Right lobe of liver (tissue), 6 donors: Measurements from ENCODE around the gene ADAMTS16. TPM values are rescaled to one million over a fixed set of nuclear protein-coding genes. Genes with fewer than 3 reads are reported as not detected.

Source experiments
- ATAC-seq, 4 donors: fragments of 200-7000 bp; cut with Tn5 transposase; one replicate each; pipeline ENCODE4 v1.9.1; 2020; ENCODE audit warnings: mild to moderate bottlenecking in 4 of 4, moderate library complexity in 4 of 4
- DNase-seq, 3 donors: peaks; one replicate each; pipeline ENCODE4 v3.0.0-alpha.2; 2020
- H3K27ac ChIP-seq, 3 donors: fragments of 200-600 bp; one replicate each; pipeline ENCODE4 v1.8.0; 2022
- H3K27me3 ChIP-seq, 2 donors: fragments of 200-600 bp; one replicate each; pipeline ENCODE4 v1.8.0; 2022
- H3K36me3 ChIP-seq, 4 donors: fragments of 200-600 bp; sonication (generic) in 1 of 4; one replicate each; pipeline versions ENCODE4 v1.5.1 to v1.8.0; 2017 to 2022; ENCODE audit warnings: control low read depth in 1 of 4
- H3K4me1 ChIP-seq, 4 donors: fragments of 200-600 bp; sonication (generic) in 1 of 4; one replicate each; pipeline versions ENCODE4 v1.5.1 to v1.8.0; 2017 to 2022; ENCODE audit warnings: control low read depth in 1 of 4
- H3K4me3 ChIP-seq, 3 donors: fragments of 200-600 bp; one replicate each; pipeline ENCODE4 v1.8.0; 2022
- H3K9me3 ChIP-seq, 4 donors: fragments of 200-600 bp; sonication (generic) in 1 of 4; one replicate each; pipeline versions ENCODE4 v1.5.1 to v1.8.0; 2017 to 2022; ENCODE audit warnings: control low read depth in 1 of 4
- CTCF ChIP-seq, 4 donors: fragments of 200-600 bp in 3 of 4; fragments of 450-650 bp in 1 of 4; IDR thresholded peaks; one replicate each; pipeline versions ENCODE4 v1.5.1 to v1.8.0; 2016 to 2022; ENCODE audit warnings: antibody characterized with exemption in 4 of 4, mild to moderate bottlenecking in 2 of 4
- POLR2A ChIP-seq: fragments of 450-650 bp; IDR thresholded peaks from one replicate; pipeline ENCODE4 v1.6.1; 2017; ENCODE audit warnings: antibody characterized with exemption, mild to moderate bottlenecking
- WGBS: methylation state at CpG from one replicate; pipeline ENCODE4 v1.1.6; 2018; ENCODE audit warnings: low coverage, low lambda C conversion rate; ENCODE audit not compliant: insufficient coverage; ENCODE audit errors: missing lambda C conversion rate; 5-methylcytosine and 5-hydroxymethylcytosine counted together
- intact Hi-C, 2 donors: fragments of 100-400 bp; cut with DNase I; formaldehyde crosslinking; loops; one replicate each; pipeline versions ENCODE4 v1.11.2 to v1.14.1; 2022
- total RNA-seq, 6 experiments: library from RNA; depleted of rRNA in 2 of 6; stranded (reverse); fragments of >200 nt in 2 of 6; fragmentation: NEBNext Ultra II Directional in 3 of 6; extraction: Animal tissue kit (Norgen Biotek cat#: 25700) in 3 of 6; gene quantifications; one replicate each; pipeline versions ENCODE4 v1.1.0 to v1.2.4, GENCODE V29; 2016 to 2023
- donor health status: DM: no; HTN: yes; CAD: no.
- donor health status: DM: no; HTN: no; CAD: no.
- donor health status: DM: no; HTN: no; CAD: no.
- donor health status: DM: no; HTN: yes; CAD: no.
- donor health status: DM: no; HTN: yes; CAD: no.

The ADAMTS16 gene
- total RNA-seq, 6 experiments from 2014 or later = not detected

- TF ChIP-seq CTCF (IDR thresholded peaks at IDR 0.05) (no peak), POLR2A (no peak)
- no peak overlapping the region for H3K4me3 ChIP-seq
- no peaks in the 10 kb centered on the region for H3K27me3 ChIP-seq
- DNase-seq = no peak
- H3K4me1 ChIP-seq = peaks cover 0 to 15% (median 4%) of the 10 kb centered on the region in 4 donors
- ATAC-seq = no peak
- no peaks in the 10 kb centered on the region for H3K36me3 ChIP-seq
- no peak overlapping the region for H3K27ac ChIP-seq
- 70% methylated on average over 4 of the region's 4 CpGs for WGBS
- no peaks in the 10 kb centered on the region for H3K9me3 ChIP-seq
- intact Hi-C loops = no loop called here
Observed at GRCh38 chr5:5302201-5302600, 162.1 kb downstream of the ADAMTS16 start.

DNA sequence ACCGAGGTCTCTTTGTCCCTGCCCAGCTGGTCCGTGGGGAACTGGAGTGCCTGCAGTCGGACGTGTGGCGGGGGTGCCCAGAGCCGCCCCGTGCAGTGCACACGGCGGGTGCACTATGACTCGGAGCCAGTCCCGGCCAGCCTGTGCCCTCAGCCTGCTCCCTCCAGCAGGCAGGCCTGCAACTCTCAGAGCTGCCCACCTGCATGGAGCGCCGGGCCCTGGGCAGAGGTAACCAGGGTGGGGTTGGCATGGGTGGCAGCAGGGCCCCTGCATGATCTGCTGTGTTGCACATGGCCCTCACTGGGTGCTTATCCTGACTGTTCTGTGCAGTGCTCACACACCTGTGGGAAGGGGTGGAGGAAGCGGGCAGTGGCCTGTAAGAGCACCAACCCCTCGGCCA lies 163.1 kb downstream of the ADAMTS16 start:
- no peak for DNase-seq
- WGBS = 53% methylated on average over 3 of the region's 15 CpGs
- no peaks in the 10 kb centered on the region for H3K9me3 ChIP-seq
- no peak for ATAC-seq
- H3K27me3 ChIP-seq = no peaks in the 10 kb centered on the region
- peaks cover 0 to 8% (median 0%) of the 10 kb centered on the region in 4 donors for H3K4me1 ChIP-seq
- TF ChIP-seq POLR2A (no peak), CTCF (IDR thresholded peaks at IDR 0.05) (no peak)
- no peak overlapping the region for H3K4me3 ChIP-seq
- intact Hi-C loops = no loop called here
- H3K36me3 ChIP-seq = no peaks in the 10 kb centered on the region
- H3K27ac ChIP-seq = no peak overlapping the region

DNA sequence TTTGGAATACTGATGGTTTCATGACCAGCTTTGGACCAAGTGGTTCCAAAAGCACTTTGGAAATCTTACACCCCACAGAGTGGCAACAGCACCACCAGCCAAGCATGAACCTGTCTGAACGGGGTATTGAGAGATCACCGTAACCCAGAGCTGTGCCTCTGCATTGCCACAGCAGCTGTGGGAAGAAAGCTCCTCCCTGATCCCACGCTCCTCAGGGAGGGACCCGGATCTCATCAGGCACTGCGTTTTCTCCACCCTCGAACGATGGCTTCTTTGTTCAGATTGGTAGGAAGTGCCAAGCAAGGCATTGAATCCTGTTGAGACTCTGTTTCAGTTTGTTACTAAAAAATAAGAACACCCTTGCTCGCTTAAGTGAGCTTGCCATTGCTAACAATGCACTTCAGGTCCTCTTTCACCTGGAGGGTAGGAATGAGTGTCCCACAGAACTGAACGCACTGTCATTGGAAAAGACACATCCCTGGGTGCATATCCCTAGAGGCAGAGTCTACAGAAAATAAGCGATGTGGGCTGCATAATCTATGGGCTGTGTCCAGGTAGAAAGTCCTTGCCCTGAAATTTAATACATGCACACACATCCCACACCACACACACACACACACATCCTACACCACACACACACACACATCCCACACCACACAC lies 164.4 kb downstream of the ADAMTS16 start:
- 46% methylated on average over 7 of the region's 10 CpGs for WGBS
- peak in 3 of 4 donors; percentile 20 to 77 (median 29) for ATAC-seq
- H3K9me3 ChIP-seq = no peaks in the 10 kb centered on the region
- intact Hi-C loops = no loop called here
- no peaks in the 10 kb centered on the region for H3K27me3 ChIP-seq
- no peak for TF ChIP-seq CTCF (IDR thresholded peaks at IDR 0.05)
- TF ChIP-seq POLR2A = no peak
- no peaks in the 10 kb centered on the region for H3K36me3 ChIP-seq
- H3K4me1 ChIP-seq = no peaks in the 10 kb centered on the region
- no peak overlapping the region for H3K27ac ChIP-seq
- no peak overlapping the region for H3K4me3 ChIP-seq
- DNase-seq = no peak

GRCh38 chr5:5306696-5307095 lies 166.6 kb downstream of the ADAMTS16 start:
- 80% methylated on average over 1 of the region's 7 CpGs for WGBS
- Histone ChIP-seq H3K27me3 (no peaks in the 10 kb centered on the region), H3K36me3 (no peaks in the 10 kb centered on the region), H3K27ac (no peak overlapping the region), H3K9me3 (no peaks in the 10 kb centered on the region), H3K4me1 (no peaks in the 10 kb centered on the region), H3K4me3 (no peak overlapping the region)
- DNase-seq (no peak), ATAC-seq (no peak)
- intact Hi-C loops = no loop called here
- TF ChIP-seq CTCF (IDR thresholded peaks at IDR 0.05) (no peak), POLR2A (no peak)
